ENCODE results near the gene FRMD7. TPM values are rescaled to one million over a fixed set of nuclear protein-coding genes. Genes with fewer than 3 reads are reported as not detected.
"Not testable (repeated sequence)": the region's sequence is repeated elsewhere in the genome, so short reads cannot be mapped to it uniquely, and the experiment has no call there.

Gene FRMD7
- total RNA-seq, 1 donor from 2014 or later = not detected

- intact Hi-C loops (cut with micrococcal nuclease) = loop anchor here (5.0 to 10.0 kb wide), 3 partner anchors 252 to 538 kb away; partner anchors contain the start of gene MBNL3
Measured at GRCh38 chrX:132094164-132094563, 33.7 kb downstream of the FRMD7 start.

GRCh38 chrX:132093239-132093860, 34.5 kb downstream of the FRMD7 start:
- intact Hi-C loops (cut with micrococcal nuclease) = loop anchor here (5.0 to 10.0 kb wide), 3 partner anchors 251 to 539 kb away; partner anchors contain the start of gene MBNL3

- intact Hi-C loops (cut with micrococcal nuclease) = loop anchor here (1.0 to 10.0 kb wide), 5 partner anchors 127 to 540 kb away; partner anchors contain the start of genes MBNL3 and RAP2C
Measured at GRCh38 chrX:132092439-132093065, 35.3 kb downstream of the FRMD7 start.

GRCh38 chrX:132090403-132091159, 37.2 kb downstream of the FRMD7 start:
- intact Hi-C loops (cut with micrococcal nuclease) = loop anchor here (5.0 to 10.0 kb wide), 3 partner anchors 248 to 542 kb away; partner anchors contain the start of gene MBNL3

GRCh38 chrX:132088864-132089263, 39.0 kb downstream of the FRMD7 start:
- intact Hi-C loops (cut with micrococcal nuclease) = no loop called here

GRCh38 chrX:132086672-132087071, 41.1 kb downstream of the FRMD7 start:
- intact Hi-C loops (cut with micrococcal nuclease) = no loop called here

GRCh38 chrX:132085786-132086185, 42.0 kb downstream of the FRMD7 start:
- intact Hi-C loops (cut with micrococcal nuclease) = no loop called here

GRCh38 chrX:132077912-132078311, 49.9 kb downstream of the FRMD7 start:
- intact Hi-C loops (cut with micrococcal nuclease) = no loop called here

GRCh38 chrX:132077414-132077813, 50.4 kb downstream of the FRMD7 start:
- intact Hi-C loops (cut with micrococcal nuclease) = no loop called here

GRCh38 chrX:132071254-132071653, 56.6 kb downstream of the FRMD7 start:
- intact Hi-C loops (cut with micrococcal nuclease) = loop anchor here (1.0 to 5.0 kb wide), 3 partner anchors 49 to 244 kb away; no protein-coding TSS in a partner anchor

- intact Hi-C loops (cut with micrococcal nuclease) = loop anchor here (5.0 kb wide), 1 partner anchor 171 kb away; no protein-coding TSS in a partner anchor
Measured at GRCh38 chrX:132068405-132068804, 59.4 kb downstream of the FRMD7 start.

GRCh38 chrX:132063862-132064261, 64.0 kb downstream of the FRMD7 start:
- intact Hi-C loops (cut with micrococcal nuclease) = no loop called here

- intact Hi-C loops (cut with micrococcal nuclease) = no loop called here
Measured at GRCh38 chrX:132063334-132063733, 64.5 kb downstream of the FRMD7 start.

GRCh38 chrX:132059973-132060540, 67.8 kb downstream of the FRMD7 start:
- intact Hi-C loops (cut with micrococcal nuclease) = no loop called here

GRCh38 chrX:132058975-132059374, 68.8 kb downstream of the FRMD7 start:
- intact Hi-C loops (cut with micrococcal nuclease) = no loop called here

- intact Hi-C loops (cut with micrococcal nuclease) = no loop called here
Measured at GRCh38 chrX:132058050-132058449, 69.8 kb downstream of the FRMD7 start.

- intact Hi-C loops (cut with micrococcal nuclease) = not testable (repeated sequence)
Measured at GRCh38 chrX:132051778-132052177, 76.0 kb downstream of the FRMD7 start.

GRCh38 chrX:132046533-132046932, 81.3 kb downstream of the FRMD7 start:
- intact Hi-C loops (cut with micrococcal nuclease) = no loop called here

GRCh38 chrX:132045456-132045855, 82.4 kb downstream of the FRMD7 start:
- intact Hi-C loops (cut with micrococcal nuclease) = no loop called here

GRCh38 chrX:132044953-132045352, 82.9 kb downstream of the FRMD7 start:
- intact Hi-C loops (cut with micrococcal nuclease) = no loop called here

GRCh38 chrX:132043977-132044376, 83.8 kb downstream of the FRMD7 start:
- intact Hi-C loops (cut with micrococcal nuclease) = no loop called here

- intact Hi-C loops (cut with micrococcal nuclease) = no loop called here
Measured at GRCh38 chrX:132041015-132041414, 86.8 kb downstream of the FRMD7 start.

Data from T-helper 1 cell treated with Interleukin-12 subunit alpha and Interleukin-12 subunit beta and Interleukin-4 antibody, amounts not matched to agents 30 ng/mL and 1 ng/mL, for 36 hours (primary cell).